GM21390 (cell line): ENCODE data around the gene SHISA7.
"Not testable (repeated sequence)": the region's sequence is repeated elsewhere in the genome, so short reads cannot be mapped to it uniquely, and the experiment has no call there.

Experiments
- ATAC-seq: cut with Tn5 transposase; IDR thresholded peaks from one replicate; pipeline ENCODE4 v1.9.1; 2021; ENCODE audit not compliant: unreplicated experiment

The SHISA7 gene

GRCh38 chr19:55448175-55448490, 5.0 kb upstream of the SHISA7 start:
- not testable (repeated sequence) for ATAC-seq

GRCh38 chr19:55447421-55448174, 4.5 kb upstream of the SHISA7 start:
- ATAC-seq: no peak

GRCh38 chr19:55446060-55446459, 3.0 kb upstream of the SHISA7 start:
- no peak for ATAC-seq

- no peak for ATAC-seq
These were observed 1.5 kb upstream of the SHISA7 start for GRCh38 chr19:55444646-55445045.

- ATAC-seq: no peak
These were observed 852 bp upstream of the SHISA7 start for GRCh38 chr19:55443824-55444480.

- no peak for ATAC-seq
These were observed 633 bp downstream of the SHISA7 start for GRCh38 chr19:55442372-55442961.

GRCh38 chr19:55441692-55442321, 1.3 kb downstream of the SHISA7 start:
- no peak for ATAC-seq

- ATAC-seq: no peak
These were observed 1.8 kb downstream of the SHISA7 start for GRCh38 chr19:55441319-55441691.

GRCh38 chr19:55440411-55441105, 2.5 kb downstream of the SHISA7 start:
- no peak for ATAC-seq

GRCh38 chr19:55439052-55439451, 4.0 kb downstream of the SHISA7 start:
- no peak for ATAC-seq

- ATAC-seq: no peak
These were observed 5.7 kb downstream of the SHISA7 start for GRCh38 chr19:55437410-55437809.

GRCh38 chr19:55436847-55437246, 6.3 kb downstream of the SHISA7 start:
- ATAC-seq: no peak

- ATAC-seq: no peak
These were observed 8.1 kb downstream of the SHISA7 start for GRCh38 chr19:55435020-55435419.

GRCh38 chr19:55434356-55434919, 8.7 kb downstream of the SHISA7 start:
- no peak for ATAC-seq

GRCh38 chr19:55433292-55433691, 9.8 kb downstream of the SHISA7 start:
- ATAC-seq: no peak

GRCh38 chr19:55432241-55432959, 10.7 kb downstream of the SHISA7 start:
- no peak for ATAC-seq

- ATAC-seq: no peak
These were observed 11.9 kb downstream of the SHISA7 start for GRCh38 chr19:55431183-55431582.

GRCh38 chr19:55426042-55426441, 17.1 kb downstream of the SHISA7 start:
- no peak for ATAC-seq

- ATAC-seq: no peak
These were observed 18.6 kb downstream of the SHISA7 start for GRCh38 chr19:55424518-55424917.

- no peak for ATAC-seq
These were observed 19.7 kb downstream of the SHISA7 start for GRCh38 chr19:55423225-55424005.
